PC-9 (cell line): ENCODE data around the gene DNALI1. TPM values are rescaled to one million over a fixed set of nuclear protein-coding genes. Genes with fewer than 3 reads are reported as not detected.

Source experiments
- BruUV-seq: library from RNA; stranded (reverse); fragments of 400-500 nt; replicated peaks from 2 replicates; lab custom pipeline; 2021; lab: Mats Ljungman, UMichigan
- CTCF ChIA-PET: fragments of 300-600 bp; sonication (Branson Sonifier 250); formaldehyde crosslinking; loops from one replicate; lab custom pipeline; 2022; ENCODE audit warnings: antibody characterized with exemption; lab: Charles Lee
- POLR2A ChIA-PET: fragments of 300-600 bp; sonication (Branson Sonifier 250); formaldehyde crosslinking; loops from one replicate; lab custom pipeline; 2022; ENCODE audit warnings: antibody characterized with exemption; ENCODE audit not compliant: unreplicated experiment; lab: Charles Lee
- DNase-seq, 2 experiments: peaks; one replicate each; pipeline versions ENCODE4 v3.0.0 to v3.0.0-alpha.2; 2015 to 2022; ENCODE audit warnings: mixed read lengths in 1 of 2
- H2AFZ ChIP-seq: fragments of 200-600 bp; sonication (generic); 2 replicates; pipeline ENCODE4 v1.8.1; 2017; ENCODE audit warnings: antibody characterized with exemption
- H3F3A ChIP-seq: fragments of 200-600 bp; sonication (generic); 2 replicates; pipeline ENCODE4 v1.8.1; 2017; ENCODE audit warnings: antibody characterized with exemption, mild to moderate bottlenecking, low read depth; ENCODE audit not compliant: insufficient read depth
- H3K27ac ChIP-seq: fragments of 200-600 bp; sonication (generic); 2 replicates; pipeline ENCODE4 v1.6.1; 2016; ENCODE audit warnings: mixed run types
- H3K27me3 ChIP-seq: fragments of 200-600 bp; sonication (generic); 2 replicates; pipeline ENCODE4 v1.6.1; 2016; ENCODE audit warnings: low read depth, mixed run types; ENCODE audit not compliant: insufficient read depth
- H3K36me3 ChIP-seq: fragments of 200-600 bp; sonication (generic); 2 replicates; pipeline ENCODE4 v1.6.1; 2016; ENCODE audit warnings: low read depth, mixed run types
- H3K4me1 ChIP-seq: fragments of 200-600 bp; sonication (generic); replicated peaks from 2 replicates; pipeline ENCODE4 v1.6.1; 2016; ENCODE audit warnings: mixed run types; ENCODE audit not compliant: insufficient read depth
- H3K4me2 ChIP-seq: fragments of 200-600 bp; sonication (generic); 2 replicates; pipeline ENCODE4 v1.6.1; 2017; ENCODE audit warnings: mixed run types
- H3K4me3 ChIP-seq: fragments of 200-600 bp; sonication (generic); 2 replicates; pipeline ENCODE4 v1.6.1; 2016; ENCODE audit warnings: mixed run types
- H3K79me2 ChIP-seq: fragments of 200-600 bp; sonication (generic); 2 replicates; pipeline ENCODE4 v1.6.1; 2017; ENCODE audit warnings: low read depth, mixed run types
- H3K9me2 ChIP-seq: fragments of 200-600 bp; sonication (generic); 2 replicates; pipeline ENCODE4 v1.8.1; 2017; ENCODE audit warnings: mild to moderate bottlenecking; ENCODE audit not compliant: insufficient read depth
- H3K9me3 ChIP-seq: fragments of 200-600 bp; sonication (generic); 2 replicates; pipeline ENCODE4 v1.8.1; 2016; ENCODE audit warnings: low read depth; ENCODE audit not compliant: insufficient read depth
- H4K20me1 ChIP-seq: fragments of 200-600 bp; sonication (generic); 2 replicates; pipeline ENCODE4 v1.8.1; 2017; ENCODE audit not compliant: insufficient read depth
- EZH2 ChIP-seq: fragments of 200-600 bp; sonication (generic); IDR thresholded peaks from 2 replicates; pipeline ENCODE4 v1.8.0; 2017; ENCODE audit warnings: antibody characterized with exemption, low read depth
- intact Hi-C: fragments of 100-400 bp; cut with micrococcal nuclease; formaldehyde crosslinking; loops from one replicate; pipeline ENCODE4 v1.10.0; 2022; ENCODE audit not compliant: unreplicated experiment
- total RNA-seq: library from RNA; stranded (reverse); gene quantifications from 2 replicates; pipeline ENCODE4 v1.2.3, GENCODE V29; 2021
- TF ChIP-seq, protein P1 (sequence below): fragments of 200-600 bp; sonication (generic); conservative IDR thresholded peaks from 2 replicates; pipeline ENCODE4 v1.6.1; 2017; ENCODE audit warnings: mixed run types, antibody characterized with exemption, mild to moderate bottlenecking, moderate library complexity

The DNALI1 gene
- total RNA-seq, 1 experiment from 2014 or later = not detected

DNA sequence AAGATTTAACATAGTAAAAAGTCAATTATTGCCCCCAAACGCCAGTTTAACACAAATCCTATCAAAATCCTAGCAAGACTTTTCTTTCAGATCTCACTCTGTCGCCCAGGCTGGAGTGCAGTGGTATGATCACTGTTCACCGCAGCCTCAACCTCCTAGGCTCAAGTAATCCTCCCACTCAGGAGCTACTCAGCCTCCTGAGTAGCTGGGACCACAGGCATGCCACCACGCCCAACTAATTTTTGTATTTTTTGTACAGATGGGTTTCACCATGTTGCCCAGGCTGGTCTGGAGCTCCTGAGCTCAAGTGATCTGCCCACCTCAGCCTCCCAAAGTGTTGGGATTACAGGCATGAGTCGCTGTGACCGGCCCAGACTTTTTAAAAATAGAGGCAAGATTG is 7.4 kb upstream of the DNALI1 start:
- no peak overlapping the region for H3K4me2 ChIP-seq
- H3K9me2 ChIP-seq = no peaks in the 10 kb centered on the region
- H3K27me3 ChIP-seq = no peaks in the 10 kb centered on the region
- H2AFZ ChIP-seq = no peak overlapping the region
- CTCF ChIA-PET = no interaction called here
- TF ChIP-seq, protein P1, sequence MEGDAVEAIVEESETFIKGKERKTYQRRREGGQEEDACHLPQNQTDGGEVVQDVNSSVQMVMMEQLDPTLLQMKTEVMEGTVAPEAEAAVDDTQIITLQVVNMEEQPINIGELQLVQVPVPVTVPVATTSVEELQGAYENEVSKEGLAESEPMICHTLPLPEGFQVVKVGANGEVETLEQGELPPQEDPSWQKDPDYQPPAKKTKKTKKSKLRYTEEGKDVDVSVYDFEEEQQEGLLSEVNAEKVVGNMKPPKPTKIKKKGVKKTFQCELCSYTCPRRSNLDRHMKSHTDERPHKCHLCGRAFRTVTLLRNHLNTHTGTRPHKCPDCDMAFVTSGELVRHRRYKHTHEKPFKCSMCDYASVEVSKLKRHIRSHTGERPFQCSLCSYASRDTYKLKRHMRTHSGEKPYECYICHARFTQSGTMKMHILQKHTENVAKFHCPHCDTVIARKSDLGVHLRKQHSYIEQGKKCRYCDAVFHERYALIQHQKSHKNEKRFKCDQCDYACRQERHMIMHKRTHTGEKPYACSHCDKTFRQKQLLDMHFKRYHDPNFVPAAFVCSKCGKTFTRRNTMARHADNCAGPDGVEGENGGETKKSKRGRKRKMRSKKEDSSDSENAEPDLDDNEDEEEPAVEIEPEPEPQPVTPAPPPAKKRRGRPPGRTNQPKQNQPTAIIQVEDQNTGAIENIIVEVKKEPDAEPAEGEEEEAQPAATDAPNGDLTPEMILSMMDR = no peak
- TF ChIP-seq EZH2 = no peak
- H3K9me3 ChIP-seq = no peaks in the 10 kb centered on the region
- DNase-seq = no peak
- POLR2A ChIA-PET = no interaction called here
- BruUV-seq = no TSS peak
- H3K4me1 ChIP-seq = peaks cover 10% of the 10 kb centered on the region
- H3K27ac ChIP-seq = no peak overlapping the region
- H3F3A ChIP-seq = peaks cover 9% of the 10 kb centered on the region; the same call in 1 of the 2 replicates
- H3K36me3 ChIP-seq = peaks cover 14% of the 10 kb centered on the region; the same call in 1 of the 2 replicates
- H4K20me1 ChIP-seq = peaks cover 16% of the 10 kb centered on the region
- intact Hi-C loops = no loop called here
- H3K4me3 ChIP-seq = no peak overlapping the region
- peaks cover 42% of the 10 kb centered on the region for H3K79me2 ChIP-seq

DNA sequence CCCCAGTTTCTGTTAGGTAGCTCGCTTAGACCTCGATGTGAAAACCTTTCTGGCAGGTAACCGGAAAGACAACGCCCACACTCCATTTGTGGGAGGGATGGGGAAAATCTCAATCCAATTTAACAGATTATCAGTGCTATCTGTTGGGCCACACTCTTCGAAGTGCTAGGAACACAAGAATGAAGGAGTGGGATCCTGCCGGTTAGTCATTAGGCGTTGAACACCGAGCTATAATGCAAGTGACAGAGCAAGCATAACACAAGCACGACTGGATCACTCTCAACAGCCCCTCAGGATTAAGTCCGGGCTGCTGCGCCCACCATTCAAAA is 3.2 kb upstream of the DNALI1 start:
- Histone ChIP-seq H3K9me2 (no peaks in the 10 kb centered on the region), H3K4me1 (peaks cover 16% of the 10 kb centered on the region), H3K9me3 (no peaks in the 10 kb centered on the region), H2AFZ (peak overlapping the region; percentile 74), H3K27ac (peak overlapping the region; percentile 41; the same call in 1 of the 2 replicates), H4K20me1 (peaks cover 16% of the 10 kb centered on the region), H3K36me3 (no peaks in the 10 kb centered on the region), H3F3A (peaks cover 9% of the 10 kb centered on the region; the same call in 1 of the 2 replicates), H3K4me3 (peak overlapping the region; percentile 78), H3K4me2 (peak overlapping the region; percentile 99), H3K79me2 (peaks cover 36% of the 10 kb centered on the region), H3K27me3 (no peaks in the 10 kb centered on the region)
- no peak for TF ChIP-seq EZH2
- TF ChIP-seq, protein P1 = no peak
- DNase-seq = no peak
- intact Hi-C loops = loop anchor here (5.0 kb wide), 1 partner anchor 76 kb away; no protein-coding TSS in a partner anchor
- BruUV-seq = TSS peak; percentile 42
- ChIA-PET POLR2A (interaction anchor here (0.6 kb wide), 2 partner anchors 378 to 1165 kb away, joined by 3 read pairs; no protein-coding TSS in a partner anchor), CTCF (no interaction called here)

DNA sequence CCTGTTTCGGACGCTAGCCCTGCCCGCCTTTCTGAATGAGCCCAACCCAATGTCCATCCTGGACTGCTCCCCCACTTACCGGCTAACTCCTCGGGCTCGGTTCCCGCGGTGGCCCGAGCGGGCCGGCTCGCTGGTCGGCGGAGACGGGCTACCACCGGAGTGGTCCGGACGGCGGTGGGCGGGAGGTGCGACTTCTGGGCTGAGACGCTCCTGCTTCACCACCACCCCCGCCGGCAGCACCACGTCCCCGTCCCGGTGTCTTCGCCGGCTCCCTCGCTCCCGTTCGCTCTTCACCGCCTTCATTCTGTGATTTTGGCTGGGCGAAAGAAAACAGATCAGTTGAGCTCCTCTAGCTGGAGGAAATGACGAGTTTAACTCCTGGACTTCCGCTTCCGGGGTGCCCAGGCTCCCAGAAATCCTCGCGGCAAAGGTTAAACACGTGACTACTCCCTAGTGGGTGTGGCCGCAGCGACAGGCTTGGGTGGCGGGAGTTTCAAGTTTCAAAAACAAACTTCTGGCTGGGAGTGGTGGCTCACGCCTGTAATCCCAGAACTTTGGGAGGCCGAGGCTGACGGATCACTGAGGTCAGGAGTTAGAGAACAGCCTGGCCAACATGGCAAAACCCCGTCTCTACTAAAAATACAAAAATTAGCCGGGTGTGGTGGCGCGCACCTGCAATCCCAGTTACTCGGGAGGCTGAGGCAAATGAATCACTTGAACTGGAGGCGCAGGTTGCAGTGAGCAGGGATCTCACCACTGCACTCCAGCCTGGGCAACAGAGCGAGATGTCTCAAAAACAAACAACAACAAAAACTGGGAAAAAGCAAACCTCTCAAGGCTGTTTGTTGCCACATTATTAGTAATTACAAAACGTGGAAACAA is 2.6 kb upstream of the DNALI1 start, which contains the start of gene SNIP1:
Gene SNIP1 (minus strand): TSS at position 367 of the 882 bp plus-strand sequence. CDS start 64 bp downstream, at position 303.
- TF ChIP-seq EZH2 = no peak
- TF ChIP-seq, protein P1 = no peak
- no TSS peak for BruUV-seq
- H3K9me2 ChIP-seq = no peaks in the 10 kb centered on the region
- peak within 1 kb of the TSS; percentile 41; the same call in 1 of the 2 replicates for H3K27ac ChIP-seq
- CTCF ChIA-PET = no interaction called here
- no peaks in the 10 kb centered on the region for H3K27me3 ChIP-seq
- POLR2A ChIA-PET = interaction anchor here (0.5 to 0.7 kb wide), 5 partner anchors 11 to 1703 kb away, joined by 3 to 27 read pairs (median 3); partner anchors contain the start of gene OSCP1
- peaks cover 16% of the 10 kb centered on the region for H4K20me1 ChIP-seq
- DNase-seq = peak; percentile 89 to 90
- H3K79me2 ChIP-seq = peaks cover 35% of the 10 kb centered on the region
- peaks cover 16% of the 10 kb centered on the region for H3K4me1 ChIP-seq
- H3K36me3 ChIP-seq = no peaks in the 10 kb centered on the region
- H3F3A ChIP-seq = peaks cover 9% of the 10 kb centered on the region; the same call in 1 of the 2 replicates
- peak within 1 kb of the TSS; percentile 99 for H3K4me2 ChIP-seq
- H2AFZ ChIP-seq = peak within 1 kb of the TSS; percentile 74
- no peaks in the 10 kb centered on the region for H3K9me3 ChIP-seq
- peak within 1 kb of the TSS; percentile 78 for H3K4me3 ChIP-seq
- intact Hi-C loops = loop anchor here (2.0 to 5.0 kb wide), 2 partner anchors 39 to 77 kb away; partner anchors contain the start of gene MEAF6
